NCI-H226 (cell line): ENCODE measurements around the gene NUTM2G.
"Not testable (repeated sequence)": the region's sequence is repeated elsewhere in the genome, so short reads cannot be mapped to it uniquely, and the experiment has no call there.

ENCODE experiments used
- DNase-seq: peaks from one replicate; pipeline ENCODE4 v3.0.0-alpha.2; 2015

Gene NUTM2G

DNA sequence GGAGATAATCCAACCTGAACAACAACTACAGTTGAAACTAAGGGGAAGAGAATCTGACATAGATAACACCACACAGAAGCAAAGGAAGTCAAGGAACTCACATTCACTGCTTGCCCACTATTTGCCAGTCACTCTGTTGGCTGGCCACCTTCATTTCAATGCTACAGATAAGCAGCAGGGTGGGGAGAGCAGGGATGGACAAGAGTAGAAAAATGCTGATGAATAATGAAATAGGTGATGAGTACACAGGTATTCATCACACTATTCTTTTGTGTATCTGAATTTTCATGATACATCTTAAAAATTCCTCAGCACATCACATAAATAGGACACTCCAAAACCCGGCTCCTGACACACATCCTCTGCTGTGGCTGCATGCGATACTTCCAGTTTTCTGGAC, 21.9 kb downstream of the NUTM2G start:
- not testable (repeated sequence) for DNase-seq

GRCh38 chr9:96967591-96967990, 38.9 kb downstream of the NUTM2G start:
- not testable (repeated sequence) for DNase-seq

- DNase-seq = not testable (repeated sequence)
Observed at GRCh38 chr9:96972552-96972951, 43.9 kb downstream of the NUTM2G start.

GRCh38 chr9:96974037-96974436, 45.4 kb downstream of the NUTM2G start:
- not testable (repeated sequence) for DNase-seq

DNA sequence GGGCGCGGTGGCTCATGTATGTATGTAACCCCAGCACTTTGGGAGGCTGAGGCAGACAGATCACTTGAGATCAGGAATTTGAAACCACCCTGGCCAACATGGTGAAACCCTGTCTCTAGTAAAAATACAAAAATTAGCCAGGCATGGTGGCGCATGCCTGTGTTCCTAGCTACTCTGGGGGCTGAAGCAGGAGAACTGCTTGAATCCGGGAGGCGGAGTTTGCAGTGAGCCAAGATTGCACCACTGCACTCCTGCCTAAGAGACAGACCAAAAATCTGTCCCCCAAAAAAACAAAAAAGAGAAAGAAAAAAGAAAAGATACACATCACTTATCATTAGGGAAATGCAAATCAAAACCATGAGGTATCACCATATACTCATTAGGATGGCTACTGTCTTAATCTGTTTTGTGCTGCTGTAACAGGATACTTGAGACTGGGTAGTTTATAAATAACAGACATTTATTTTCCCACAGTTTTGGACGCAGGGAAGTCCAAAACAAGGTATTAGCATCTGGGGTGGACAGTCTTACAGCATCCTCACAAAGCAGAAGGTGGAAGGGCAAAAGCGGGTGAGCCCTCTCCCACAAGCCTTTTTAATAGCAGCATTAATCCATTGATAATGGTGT, 55.0 kb downstream of the NUTM2G start:
- DNase-seq = not testable (repeated sequence)

GRCh38 chr9:96984139-96984538, 55.5 kb downstream of the NUTM2G start:
- DNase-seq = not testable (repeated sequence)

GRCh38 chr9:96984887-96985286, 56.2 kb downstream of the NUTM2G start:
- not testable (repeated sequence) for DNase-seq
